ENCODE results near the gene RNF144A.

GRCh38 chr2:6934345-6934744, 17.1 kb downstream of the RNF144A start:
- TF ChIP-seq POLR2A (IDR thresholded peaks at IDR 0.05) (no peak), CTCF (IDR thresholded peaks at IDR 0.05) (no peak)

Data from right lobe of liver (tissue), 4 donors.